CD4-positive, alpha-beta T cell treated with Interleukin-12 subunit alpha and Interleukin-12 subunit beta, for 1 hour (primary cell): ENCODE measurements around the gene UCMA.
"Not testable (repeated sequence)": the region's sequence is repeated elsewhere in the genome, so short reads cannot be mapped to it uniquely, and the experiment has no call there.

Experiments
- DNase-seq: peaks from one replicate; pipeline ENCODE4 v3.0.0-alpha.2; 2020

UCMA gene, protein sequence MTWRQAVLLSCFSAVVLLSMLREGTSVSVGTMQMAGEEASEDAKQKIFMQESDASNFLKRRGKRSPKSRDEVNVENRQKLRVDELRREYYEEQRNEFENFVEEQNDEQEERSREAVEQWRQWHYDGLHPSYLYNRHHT

DNA sequence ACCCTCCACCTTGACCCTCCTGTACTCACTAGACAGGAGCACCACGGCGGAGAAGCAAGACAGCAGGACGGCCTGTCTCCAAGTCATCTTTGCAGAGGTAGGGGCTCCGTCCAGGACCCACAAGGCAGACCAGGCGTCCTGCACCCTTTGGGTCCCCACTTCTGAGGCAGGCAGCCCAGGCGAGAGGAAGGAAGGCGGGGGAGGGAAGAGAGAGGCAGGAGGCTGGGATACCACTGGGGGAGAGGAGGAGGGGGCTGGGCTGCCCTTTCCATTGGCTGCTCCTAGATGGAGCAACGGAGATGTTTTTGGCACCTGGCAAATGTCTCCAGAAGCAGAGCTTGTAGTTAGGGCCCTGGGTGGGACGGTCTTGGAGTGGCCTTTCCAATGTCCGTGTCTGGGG lies at the start of gene UCMA:
UCMA (minus strand) TSS at position 203 of the 400 bp plus-strand sequence; CDS start at position 87, 116 bp downstream.
- no peak for DNase-seq

GRCh38 chr10:13282348-13282747 lies 48.2 kb upstream of the UCMA start:
- not testable (repeated sequence) for DNase-seq

DNA sequence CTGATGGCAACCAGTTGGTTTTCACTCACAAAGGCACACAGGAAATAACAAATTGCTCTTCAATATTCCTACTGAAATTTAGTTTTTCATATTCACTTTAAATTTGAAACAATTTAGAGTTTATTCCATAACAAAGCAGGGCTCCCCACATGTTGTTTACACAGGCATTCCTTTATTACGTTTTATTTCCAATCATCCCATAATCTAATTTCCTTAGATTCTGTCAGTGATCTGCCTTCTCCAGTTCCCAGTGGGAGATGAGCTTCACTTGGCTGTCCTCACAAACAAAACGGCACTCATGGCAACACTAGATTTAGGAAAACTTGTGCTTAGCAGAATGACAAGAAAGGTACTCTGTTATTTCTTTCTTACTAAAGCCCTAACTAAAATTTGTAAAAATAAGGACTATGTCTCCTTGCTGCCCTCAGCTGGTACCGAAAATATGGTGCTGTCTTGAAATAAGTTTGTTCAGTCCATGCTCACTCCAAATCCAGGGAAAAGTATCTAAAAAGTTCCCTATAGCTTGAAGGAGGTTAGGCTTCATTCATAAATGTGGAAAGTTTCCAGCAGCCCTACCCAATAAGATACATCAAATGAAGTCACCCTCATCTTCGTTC lies 42.7 kb upstream of the UCMA start:
- DNase-seq, result no peak

DNA sequence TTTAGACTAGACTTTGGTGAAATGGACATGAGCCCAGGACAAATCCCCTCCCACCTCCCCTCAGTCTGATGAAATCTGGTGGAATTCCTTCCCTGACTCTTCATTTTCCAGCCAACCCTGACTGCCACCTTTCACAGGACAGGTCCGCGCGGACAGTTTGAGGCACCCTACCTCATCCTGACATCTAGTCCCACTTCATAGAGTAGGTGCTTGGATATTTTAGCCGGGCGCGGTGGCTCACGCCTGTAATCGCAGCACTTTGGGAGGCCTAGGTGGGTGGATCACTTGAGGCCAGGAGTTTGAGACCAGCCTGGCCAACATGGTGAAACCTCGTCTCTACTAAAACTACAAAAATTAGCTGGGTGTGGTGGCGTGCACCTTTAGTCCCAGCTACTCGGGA lies 42.0 kb upstream of the UCMA start:
- DNase-seq, result not testable (repeated sequence)

GRCh38 chr10:13272164-13272571 lies 38.0 kb upstream of the UCMA start:
- DNase-seq, result no peak

GRCh38 chr10:13271552-13272163 lies 37.5 kb upstream of the UCMA start:
- peak; percentile 59 for DNase-seq

- DNase-seq, result no peak
Measured at GRCh38 chr10:13270877-13271551, 36.8 kb upstream of the UCMA start.

DNA sequence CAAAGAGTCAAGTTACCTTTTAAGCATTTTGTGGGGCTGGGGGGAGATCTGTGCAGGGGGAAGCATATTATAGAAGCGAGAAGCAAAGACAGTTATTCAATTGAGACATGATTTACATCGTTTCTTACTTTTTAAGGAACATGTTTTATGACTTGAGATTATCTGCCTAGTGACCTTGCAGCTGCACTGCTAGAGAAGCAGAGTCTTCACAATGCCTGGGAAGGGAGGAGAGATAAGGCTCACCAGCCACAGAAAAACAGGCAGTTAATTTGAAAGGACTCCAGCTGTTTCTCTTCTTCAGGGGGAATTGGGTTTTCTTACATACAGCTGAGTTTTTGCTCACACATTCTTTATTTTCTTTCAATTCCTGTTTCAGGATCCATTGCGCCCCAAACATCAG lies 34.7 kb upstream of the UCMA start:
- DNase-seq, result no peak

- no peak for DNase-seq
Measured at GRCh38 chr10:13268310-13268709, 34.1 kb upstream of the UCMA start.

DNA sequence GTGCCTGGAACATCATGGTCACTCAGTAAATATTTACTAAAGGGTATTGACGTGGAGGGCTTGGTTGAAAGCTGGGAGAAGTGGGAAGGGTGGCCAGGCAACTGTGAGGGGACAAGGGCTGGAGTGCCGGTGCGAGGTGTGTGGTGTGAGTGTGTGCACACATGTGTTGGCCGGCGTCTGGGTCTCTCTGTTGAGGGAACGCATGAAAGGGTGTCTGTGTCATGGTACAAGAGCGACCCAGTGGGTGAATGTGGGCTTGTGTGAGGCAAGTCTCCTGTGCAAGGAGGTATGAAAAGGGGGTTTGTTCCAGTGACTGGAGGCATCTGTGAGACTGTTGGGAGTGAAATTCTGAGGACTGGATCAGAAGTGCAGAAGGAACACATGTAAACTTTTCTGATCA lies 29.4 kb upstream of the UCMA start:
- DNase-seq, result no peak

- no peak for DNase-seq
Measured at GRCh38 chr10:13262433-13262832, 28.3 kb upstream of the UCMA start.

DNA sequence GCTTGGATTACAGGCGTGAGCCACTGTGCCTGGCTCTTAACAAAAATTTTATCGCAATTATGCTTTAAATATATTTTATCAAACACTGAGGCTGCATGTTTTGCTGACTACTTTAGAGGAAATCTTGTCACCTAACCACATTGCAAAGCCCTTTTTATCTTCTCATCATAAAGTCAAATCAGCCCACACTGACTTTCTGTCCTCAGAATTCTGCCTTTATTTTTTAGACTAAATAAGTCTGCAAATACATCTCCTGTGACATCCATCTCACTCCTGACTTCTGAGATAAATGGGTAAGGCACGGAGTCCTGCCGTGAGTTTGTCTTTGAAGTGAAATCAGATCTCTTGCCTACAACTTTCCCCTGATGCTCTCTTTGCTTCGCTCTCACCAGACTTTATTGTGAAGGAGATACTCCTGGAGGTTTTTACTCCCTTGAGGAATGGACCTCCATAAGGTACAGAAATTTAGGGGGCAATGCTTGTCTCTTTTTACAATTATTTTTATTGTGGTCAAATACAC lies 23.5 kb upstream of the UCMA start:
- DNase-seq, result no peak

DNA sequence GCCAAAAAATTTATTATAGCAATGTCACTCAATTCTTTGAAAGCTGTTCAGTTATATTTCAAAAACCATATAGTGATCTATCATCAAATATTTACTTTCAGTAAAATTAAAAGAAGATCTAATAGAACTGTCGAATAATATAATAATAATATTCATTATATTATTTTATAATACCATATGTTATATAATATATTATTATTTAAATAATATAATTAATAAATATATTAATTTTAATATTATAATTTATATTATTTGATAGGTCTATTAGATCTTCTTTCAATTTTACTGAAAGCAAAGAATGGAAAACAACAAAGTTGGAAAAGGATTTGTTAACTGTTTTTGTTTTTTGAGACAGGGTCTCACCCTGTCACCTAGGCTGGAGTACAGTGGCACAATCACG lies 22.5 kb upstream of the UCMA start:
- DNase-seq, result no peak

DNA sequence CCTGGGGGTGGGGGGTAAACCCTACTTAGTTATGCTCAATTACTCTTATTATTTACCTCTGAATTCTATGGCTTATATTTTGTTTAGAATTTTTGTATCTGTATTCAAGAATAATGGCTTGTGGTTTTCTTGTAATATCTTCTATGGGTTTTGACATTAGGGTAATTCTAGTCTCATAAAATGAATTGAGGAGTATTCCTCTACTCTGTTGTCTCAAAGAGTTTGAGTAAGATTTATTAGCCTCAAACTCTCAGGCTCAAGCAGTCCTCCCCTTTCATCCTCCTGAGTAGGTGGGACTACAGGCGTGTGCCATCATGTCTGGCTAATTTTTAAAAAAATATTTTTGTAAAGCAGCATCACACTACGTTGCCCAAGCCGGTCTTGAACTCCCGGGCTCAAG lies 19.6 kb upstream of the UCMA start:
- no peak for DNase-seq

DNA sequence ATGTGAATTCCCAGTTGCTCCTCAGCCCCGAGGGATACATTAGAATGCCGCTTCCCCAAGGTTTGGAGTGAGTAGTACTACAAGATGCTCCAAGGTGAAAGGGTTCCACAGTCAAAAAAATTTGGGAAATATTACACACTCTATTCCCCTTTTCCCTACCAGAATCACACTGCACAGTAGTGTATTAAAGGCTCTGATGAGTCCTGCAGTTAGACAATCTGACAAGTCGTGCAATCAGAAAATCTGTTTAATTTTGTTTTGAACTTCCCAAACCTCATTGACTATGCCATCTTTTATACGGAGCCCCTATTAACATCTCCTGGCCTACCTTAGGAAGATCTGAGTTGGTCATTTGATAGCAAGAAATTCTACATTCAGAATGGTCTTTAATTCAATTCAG lies 13.6 kb upstream of the UCMA start:
- DNase-seq, result no peak

GRCh38 chr10:13247246-13247645 lies 13.1 kb upstream of the UCMA start:
- DNase-seq, result no peak

GRCh38 chr10:13242260-13242659 lies 8.1 kb upstream of the UCMA start:
- not testable (repeated sequence) for DNase-seq

DNA sequence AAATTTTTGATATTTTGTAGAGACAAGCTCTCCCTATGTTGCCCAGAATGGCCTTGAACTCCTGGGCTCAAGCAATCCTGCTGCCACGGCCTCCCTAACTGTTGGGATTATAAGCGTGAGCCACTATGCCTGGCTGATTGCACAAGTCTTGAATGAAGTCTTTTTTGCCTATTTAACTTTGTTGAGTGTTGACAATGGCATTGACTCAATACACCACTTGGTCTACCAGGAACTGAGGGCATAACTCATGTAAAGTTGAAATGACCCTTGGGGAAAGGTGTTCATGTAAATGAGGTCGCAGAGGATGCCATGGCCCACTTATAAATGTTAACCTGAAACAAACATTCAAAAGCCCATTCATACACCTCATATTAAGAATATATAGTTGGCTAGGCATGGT lies 7.4 kb upstream of the UCMA start:
- DNase-seq, result no peak

- DNase-seq, result no peak
Measured at GRCh38 chr10:13239923-13240322, 5.7 kb upstream of the UCMA start.

DNA sequence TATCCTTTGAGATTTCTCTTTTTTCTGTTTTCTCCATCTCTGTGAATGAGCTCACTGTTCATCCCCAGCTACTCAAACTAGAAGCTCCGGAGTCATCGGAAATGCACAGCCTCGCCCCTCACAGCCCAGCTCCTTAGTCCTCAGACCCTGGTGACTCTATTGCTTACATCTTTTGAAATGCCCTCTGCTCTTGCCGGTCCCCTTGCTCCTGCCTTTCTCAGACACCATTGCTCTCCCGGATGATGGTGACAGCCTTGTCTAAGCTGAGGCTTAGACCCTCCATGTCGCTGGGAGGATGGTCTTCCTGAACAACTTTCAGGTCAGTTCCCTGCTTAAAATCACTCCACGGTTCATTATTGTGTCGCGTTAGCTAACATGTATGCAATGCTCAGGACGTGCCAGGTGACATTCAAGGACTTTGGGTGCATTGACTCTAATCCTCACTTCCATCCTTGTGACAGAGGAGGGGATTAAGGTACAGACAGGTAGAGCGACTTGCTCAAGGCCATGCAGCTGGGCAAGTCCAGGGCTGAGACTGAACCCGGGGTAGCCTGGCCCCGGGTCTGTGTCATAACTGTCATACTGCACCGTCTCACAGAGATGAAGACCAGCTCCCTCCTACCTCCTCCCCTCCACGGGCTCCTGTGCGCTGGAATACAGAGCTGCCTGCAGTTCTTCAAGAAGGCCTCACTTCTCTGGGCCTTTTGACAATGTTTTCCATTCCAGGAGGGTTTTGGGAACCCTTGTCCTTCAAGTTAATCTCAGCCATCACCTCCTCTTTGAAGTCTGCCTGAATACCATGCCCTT lies 4.3 kb upstream of the UCMA start:
- DNase-seq, result no peak

GRCh38 chr10:13236638-13237037 lies 2.5 kb upstream of the UCMA start:
- DNase-seq, result no peak

- DNase-seq, result not testable (repeated sequence)
Measured at GRCh38 chr10:13234736-13235135, 562 bp upstream of the UCMA start.

GRCh38 chr10:13233358-13233757 lies 816 bp downstream of the UCMA start:
- no peak for DNase-seq
